ENCODE results near the gene GAS2L2.
"Not testable (repeated sequence)": the region's sequence is repeated elsewhere in the genome, so short reads cannot be mapped to it uniquely, and the experiment has no call there.

The GAS2L2 gene

GRCh38 chr17:35773129-35773528 lies 20.1 kb upstream of the GAS2L2 start:
- no peak for DNase-seq

GRCh38 chr17:35769895-35770486 lies 17.0 kb upstream of the GAS2L2 start:
- no peak for DNase-seq

- no peak for DNase-seq
Observed at GRCh38 chr17:35768797-35769196, 15.8 kb upstream of the GAS2L2 start.

- no peak for DNase-seq
Observed at GRCh38 chr17:35766903-35767510, 14.0 kb upstream of the GAS2L2 start.

GRCh38 chr17:35766489-35766877 lies 13.4 kb upstream of the GAS2L2 start:
- DNase-seq, result no peak

GRCh38 chr17:35765756-35766488 lies 12.9 kb upstream of the GAS2L2 start:
- DNase-seq, result no peak

GRCh38 chr17:35765086-35765710 lies 12.2 kb upstream of the GAS2L2 start:
- DNase-seq, result no peak

- DNase-seq, result peak; percentile 90
Observed at GRCh38 chr17:35764123-35764991, 11.3 kb upstream of the GAS2L2 start.

GRCh38 chr17:35763767-35764122 lies 10.7 kb upstream of the GAS2L2 start:
- DNase-seq, result no peak

GRCh38 chr17:35761601-35762000 lies 8.6 kb upstream of the GAS2L2 start:
- no peak for DNase-seq

GRCh38 chr17:35760587-35760986 lies 7.5 kb upstream of the GAS2L2 start, which contains the start of gene C17orf50:
Gene C17orf50 (plus strand): TSS chr17:35760887. CDS start chr17:35760942, 55 bp downstream.
- no peak for DNase-seq

GRCh38 chr17:35757243-35757642 lies 4.2 kb upstream of the GAS2L2 start:
- DNase-seq, result no peak

GRCh38 chr17:35752471-35752870 lies 568 bp downstream of the GAS2L2 start:
- no peak for DNase-seq

GRCh38 chr17:35751541-35751940 lies 1.5 kb downstream of the GAS2L2 start:
- not testable (repeated sequence) for DNase-seq

- DNase-seq, result no peak
Observed at GRCh38 chr17:35750526-35751395, 2.3 kb downstream of the GAS2L2 start.

GRCh38 chr17:35749560-35750412 lies 3.3 kb downstream of the GAS2L2 start:
- DNase-seq, result no peak

GRCh38 chr17:35748979-35749378 lies 4.1 kb downstream of the GAS2L2 start:
- no peak for DNase-seq

- DNase-seq, result no peak
Observed at GRCh38 chr17:35748341-35748841, 4.6 kb downstream of the GAS2L2 start.

GRCh38 chr17:35747540-35748017 lies 5.5 kb downstream of the GAS2L2 start:
- DNase-seq, result peak; percentile 83

- DNase-seq, result no peak
Observed at GRCh38 chr17:35745749-35746320, 7.2 kb downstream of the GAS2L2 start.

Data from femur (tissue), 1 donor.